Parathyroid adenoma (tissue), 2 donors: ENCODE results near the gene SKP1.

Source experiments
- H2AFZ ChIP-seq: fragments of 300-600 bp; sonication (generic); one replicate; pipeline ENCODE4 v1.7.0; 2017; ENCODE audit warnings: antibody characterized with exemption, mild to moderate bottlenecking
- H3K27ac ChIP-seq: fragments of 300-600 bp; sonication (generic); one replicate; pipeline ENCODE4 v1.7.0; 2017
- H3K27me3 ChIP-seq: fragments of 300-600 bp; sonication (generic); one replicate; pipeline ENCODE4 v1.7.0; 2017; ENCODE audit warnings: low read length; ENCODE audit not compliant: control insufficient read depth, insufficient read depth
- H3K36me3 ChIP-seq: fragments of 300-600 bp; sonication (generic); one replicate; pipeline ENCODE4 v1.7.0; 2017; ENCODE audit warnings: low read length; ENCODE audit not compliant: control insufficient read depth, insufficient read depth
- H3K4me1 ChIP-seq: fragments of 300-600 bp; sonication (generic); one replicate; pipeline ENCODE4 v1.7.0; 2017; ENCODE audit warnings: control low read depth
- H3K4me2 ChIP-seq: fragments of 300-600 bp; sonication (generic); one replicate; pipeline ENCODE4 v1.7.0; 2017; ENCODE audit warnings: low read length
- H3K4me3 ChIP-seq: fragments of 300-600 bp; sonication (generic); one replicate; pipeline ENCODE4 v1.7.0; 2017; ENCODE audit warnings: low read depth, low read length
- H3K79me2 ChIP-seq: fragments of 300-600 bp; sonication (generic); one replicate; pipeline ENCODE4 v1.7.0; 2017; ENCODE audit warnings: control low read depth
- H3K9ac ChIP-seq: fragments of 300-600 bp; sonication (generic); one replicate; pipeline ENCODE4 v1.7.0; 2017; ENCODE audit warnings: mild to moderate bottlenecking
- H3K9me3 ChIP-seq: fragments of 300-600 bp; sonication (generic); one replicate; pipeline ENCODE4 v1.7.0; 2017; ENCODE audit warnings: low read length; ENCODE audit not compliant: control insufficient read depth
- TF ChIP-seq, protein P1 (sequence below): fragments of 300-600 bp; sonication (generic); IDR thresholded peaks from one replicate; pipeline ENCODE4 v1.7.0; 2017; ENCODE audit warnings: antibody characterized with exemption, mild to moderate bottlenecking
- donor health status: primary hyperparathyroidism.

The SKP1 gene

DNA sequence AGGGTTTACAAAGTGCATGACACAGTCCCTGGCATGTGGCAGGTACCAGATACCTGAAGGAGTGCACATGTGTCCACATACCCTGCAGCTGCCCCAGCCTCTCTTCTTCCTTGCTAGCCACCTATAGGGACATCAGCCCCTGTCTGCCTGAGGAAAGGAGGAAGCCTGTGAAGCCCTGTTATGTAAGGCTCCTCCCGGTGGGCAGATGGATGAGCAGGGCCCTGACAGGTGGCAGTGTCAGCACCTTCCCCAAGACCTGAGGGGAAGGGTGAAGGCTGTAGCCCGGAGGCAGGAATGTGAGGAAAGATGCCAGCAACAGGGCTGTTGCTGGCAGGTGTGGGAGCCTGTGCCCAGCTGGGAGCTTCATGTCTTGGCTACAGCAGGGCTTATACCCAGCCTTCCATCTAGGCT lies 40.5 kb downstream of the SKP1 start:
- H3K4me1 ChIP-seq = peaks cover 14% of the 10 kb centered on the region
- no peaks in the 10 kb centered on the region for H3K9me3 ChIP-seq
- H2AFZ ChIP-seq = no peak overlapping the region
- peaks cover 20% of the 10 kb centered on the region for H3K79me2 ChIP-seq
- H3K4me3 ChIP-seq = no peak overlapping the region
- H3K9ac ChIP-seq = no peak overlapping the region
- no peak overlapping the region for H3K27ac ChIP-seq
- H3K4me2 ChIP-seq = no peak overlapping the region
- no peaks in the 10 kb centered on the region for H3K27me3 ChIP-seq
- TF ChIP-seq, protein P1, sequence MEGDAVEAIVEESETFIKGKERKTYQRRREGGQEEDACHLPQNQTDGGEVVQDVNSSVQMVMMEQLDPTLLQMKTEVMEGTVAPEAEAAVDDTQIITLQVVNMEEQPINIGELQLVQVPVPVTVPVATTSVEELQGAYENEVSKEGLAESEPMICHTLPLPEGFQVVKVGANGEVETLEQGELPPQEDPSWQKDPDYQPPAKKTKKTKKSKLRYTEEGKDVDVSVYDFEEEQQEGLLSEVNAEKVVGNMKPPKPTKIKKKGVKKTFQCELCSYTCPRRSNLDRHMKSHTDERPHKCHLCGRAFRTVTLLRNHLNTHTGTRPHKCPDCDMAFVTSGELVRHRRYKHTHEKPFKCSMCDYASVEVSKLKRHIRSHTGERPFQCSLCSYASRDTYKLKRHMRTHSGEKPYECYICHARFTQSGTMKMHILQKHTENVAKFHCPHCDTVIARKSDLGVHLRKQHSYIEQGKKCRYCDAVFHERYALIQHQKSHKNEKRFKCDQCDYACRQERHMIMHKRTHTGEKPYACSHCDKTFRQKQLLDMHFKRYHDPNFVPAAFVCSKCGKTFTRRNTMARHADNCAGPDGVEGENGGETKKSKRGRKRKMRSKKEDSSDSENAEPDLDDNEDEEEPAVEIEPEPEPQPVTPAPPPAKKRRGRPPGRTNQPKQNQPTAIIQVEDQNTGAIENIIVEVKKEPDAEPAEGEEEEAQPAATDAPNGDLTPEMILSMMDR = no peak
- no peaks in the 10 kb centered on the region for H3K36me3 ChIP-seq

- no peaks in the 10 kb centered on the region for H3K27me3 ChIP-seq
- no peak overlapping the region for H3K27ac ChIP-seq
- H3K9ac ChIP-seq = no peak overlapping the region
- H3K9me3 ChIP-seq = no peaks in the 10 kb centered on the region
- no peak overlapping the region for H3K4me2 ChIP-seq
- H2AFZ ChIP-seq = no peak overlapping the region
- TF ChIP-seq, protein P1 = no peak
- H3K79me2 ChIP-seq = peaks cover 14% of the 10 kb centered on the region
- H3K4me1 ChIP-seq = peaks cover 14% of the 10 kb centered on the region
- no peak overlapping the region for H3K4me3 ChIP-seq
- no peaks in the 10 kb centered on the region for H3K36me3 ChIP-seq
Observed at GRCh38 chr5:134135091-134135655, 41.6 kb downstream of the SKP1 start.

GRCh38 chr5:134133995-134134541 lies 42.7 kb downstream of the SKP1 start:
- Histone ChIP-seq H3K27ac (no peak overlapping the region), H3K9me3 (no peaks in the 10 kb centered on the region), H3K27me3 (no peaks in the 10 kb centered on the region), H2AFZ (no peak overlapping the region), H3K4me2 (no peak overlapping the region), H3K36me3 (no peaks in the 10 kb centered on the region), H3K79me2 (peaks cover 8% of the 10 kb centered on the region), H3K4me1 (peaks cover 14% of the 10 kb centered on the region), H3K9ac (no peak overlapping the region), H3K4me3 (no peak overlapping the region)
- TF ChIP-seq, protein P1 = no peak

DNA sequence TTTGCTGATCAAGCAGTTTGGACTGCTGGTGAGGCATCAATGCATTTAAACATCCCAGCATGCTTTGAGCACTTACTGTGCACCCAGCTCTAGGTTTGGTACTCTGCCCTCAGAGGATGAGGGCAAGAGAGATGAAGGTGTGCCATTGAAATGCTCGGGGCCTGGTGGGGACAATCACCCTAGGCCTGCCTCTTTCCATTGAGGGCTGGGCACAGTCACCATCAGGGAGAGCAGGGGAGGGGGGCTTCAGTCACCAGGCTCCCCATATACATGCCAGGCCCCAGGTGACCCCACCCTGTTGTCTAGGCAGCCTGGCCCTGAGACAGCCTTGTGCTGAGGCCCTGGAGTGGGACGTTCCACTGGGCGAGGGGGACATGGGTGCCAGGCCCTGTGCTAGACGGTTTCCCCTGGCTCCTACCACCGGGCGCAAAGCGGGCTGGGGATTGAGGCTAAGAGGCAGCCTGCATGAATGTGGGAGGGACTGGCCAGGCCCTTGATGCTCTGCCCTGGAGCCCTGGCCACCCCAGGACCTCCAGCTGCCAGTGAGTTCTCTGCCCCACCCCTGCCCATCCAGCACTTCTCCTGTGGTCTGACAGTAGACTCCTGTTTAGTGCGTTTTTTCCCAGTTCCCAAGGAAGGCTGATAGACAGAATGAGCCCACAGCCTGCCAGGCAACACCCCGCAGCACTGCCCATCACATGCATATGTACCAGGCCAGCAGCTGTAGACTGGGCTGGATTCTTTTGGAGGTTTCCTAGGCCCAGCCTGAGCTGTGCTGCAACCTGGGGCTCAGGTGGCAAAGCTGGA lies 43.4 kb downstream of the SKP1 start:
- Histone ChIP-seq H2AFZ (no peak overlapping the region), H3K9me3 (no peaks in the 10 kb centered on the region), H3K4me1 (peaks cover 14% of the 10 kb centered on the region), H3K27ac (no peak overlapping the region), H3K4me3 (no peak overlapping the region), H3K79me2 (peaks cover 8% of the 10 kb centered on the region), H3K4me2 (no peak overlapping the region), H3K27me3 (no peaks in the 10 kb centered on the region), H3K9ac (no peak overlapping the region), H3K36me3 (no peaks in the 10 kb centered on the region)
- TF ChIP-seq, protein P1 = no peak
